ENCODE data around the gene HAO2.

The HAO2 gene

GRCh38 chr1:119327094-119327449, 41.5 kb upstream of the HAO2 start:
- FAIRE-seq (no peak), DNase-seq (ENCODE audit: insufficient read length, low spot score) (no peak)
- no peak for TF ChIP-seq CTCF (IDR thresholded peaks at IDR 0.05; ENCODE audit: insufficient read depth, missing control alignments)

- DNase-seq (ENCODE audit: insufficient read length, low spot score), result no peak
- TF ChIP-seq CTCF (IDR thresholded peaks at IDR 0.05; ENCODE audit: insufficient read depth, missing control alignments), result no peak
- FAIRE-seq, result no peak
Observed at GRCh38 chr1:119327450-119328155, 41.0 kb upstream of the HAO2 start.

GRCh38 chr1:119329541-119330461, 38.8 kb upstream of the HAO2 start:
- FAIRE-seq (no peak), DNase-seq (ENCODE audit: insufficient read length, low spot score) (no peak)
- TF ChIP-seq CTCF (IDR thresholded peaks at IDR 0.05; ENCODE audit: insufficient read depth, missing control alignments), result no peak

GRCh38 chr1:119330466-119331189, 38.0 kb upstream of the HAO2 start:
- DNase-seq (ENCODE audit: insufficient read length, low spot score) (no peak), FAIRE-seq (no peak)
- TF ChIP-seq CTCF (IDR thresholded peaks at IDR 0.05; ENCODE audit: insufficient read depth, missing control alignments), result no peak

- no peak for FAIRE-seq
- no peak for DNase-seq (ENCODE audit: insufficient read length, low spot score)
- no peak for TF ChIP-seq CTCF (IDR thresholded peaks at IDR 0.05; ENCODE audit: insufficient read depth, missing control alignments)
Observed at GRCh38 chr1:119331190-119331515, 37.4 kb upstream of the HAO2 start.

GRCh38 chr1:119331915-119332314, 36.7 kb upstream of the HAO2 start:
- TF ChIP-seq CTCF (IDR thresholded peaks at IDR 0.05; ENCODE audit: insufficient read depth, missing control alignments), result no peak
- DNase-seq (ENCODE audit: insufficient read length, low spot score) (no peak), FAIRE-seq (no peak)

All from D721Med (cell line).